CD4-positive, alpha-beta T cell treated with Interleukin-4 for 4 hours (primary cell): Measurements from ENCODE around the gene SPON2.

Experiments used
- DNase-seq: peaks from one replicate; pipeline ENCODE4 v3.0.0-alpha.2; 2020

Gene SPON2

GRCh38 chr4:1194010-1194900, 21.9 kb upstream of the SPON2 start:
- DNase-seq, result no peak

- DNase-seq, result no peak
These were observed 21.0 kb upstream of the SPON2 start for GRCh38 chr4:1193206-1194009.

DNA sequence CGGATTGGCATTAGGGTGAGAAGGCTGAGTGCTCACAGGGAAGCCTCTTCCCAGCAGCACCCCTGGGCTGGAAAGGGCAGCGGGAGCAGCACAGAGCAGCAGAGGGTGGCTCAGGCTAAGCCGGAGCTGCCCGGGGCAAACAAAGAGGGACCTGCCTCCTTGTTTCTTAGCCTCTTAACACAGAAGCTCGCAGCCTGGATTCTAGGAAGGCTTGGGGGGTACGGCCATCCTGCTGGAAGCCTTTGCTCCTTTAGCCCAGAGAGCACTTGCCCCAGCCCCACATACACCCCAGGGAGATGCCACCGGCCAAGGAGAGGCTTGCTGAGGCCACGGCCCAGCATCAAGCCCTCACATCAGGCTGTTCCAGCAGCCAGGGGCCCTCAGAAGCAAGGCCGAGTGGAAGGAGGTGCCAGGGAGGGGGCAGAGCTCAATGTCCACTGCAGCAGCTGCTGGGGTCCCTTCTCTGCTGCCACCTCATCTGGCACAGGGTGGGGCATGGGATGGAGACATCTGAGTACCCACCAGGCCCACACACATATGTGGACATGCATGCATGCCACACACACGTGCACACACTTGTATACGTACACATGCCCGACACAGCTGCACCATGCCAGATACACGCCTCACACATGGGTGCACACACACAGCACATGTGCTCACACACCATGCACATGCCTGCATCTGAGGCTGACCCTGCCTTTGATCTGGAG, 20.3 kb upstream of the SPON2 start:
- no peak for DNase-seq

- no peak for DNase-seq
These were observed 19.7 kb upstream of the SPON2 start for GRCh38 chr4:1192091-1192492.

DNA sequence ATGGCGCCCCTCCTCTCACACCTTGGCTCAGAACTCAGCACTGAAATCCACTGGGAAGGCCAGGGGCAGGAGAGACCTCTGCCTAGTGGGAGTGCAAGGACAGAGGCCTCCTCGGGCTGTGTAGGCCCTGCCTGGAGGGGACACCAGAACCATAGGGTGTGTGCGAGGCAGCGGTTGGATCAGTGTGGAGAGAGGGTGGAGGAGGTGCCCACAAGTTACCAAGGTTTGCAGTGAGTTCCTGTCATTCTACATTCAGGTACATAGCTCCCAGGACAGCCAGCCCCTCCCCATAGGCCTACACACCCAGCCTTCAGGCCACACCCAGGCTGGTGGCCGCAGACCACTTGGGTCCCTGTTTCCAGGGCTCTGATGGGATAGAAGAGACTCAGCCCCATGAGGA, 19.2 kb upstream of the SPON2 start:
- DNase-seq, result no peak

DNA sequence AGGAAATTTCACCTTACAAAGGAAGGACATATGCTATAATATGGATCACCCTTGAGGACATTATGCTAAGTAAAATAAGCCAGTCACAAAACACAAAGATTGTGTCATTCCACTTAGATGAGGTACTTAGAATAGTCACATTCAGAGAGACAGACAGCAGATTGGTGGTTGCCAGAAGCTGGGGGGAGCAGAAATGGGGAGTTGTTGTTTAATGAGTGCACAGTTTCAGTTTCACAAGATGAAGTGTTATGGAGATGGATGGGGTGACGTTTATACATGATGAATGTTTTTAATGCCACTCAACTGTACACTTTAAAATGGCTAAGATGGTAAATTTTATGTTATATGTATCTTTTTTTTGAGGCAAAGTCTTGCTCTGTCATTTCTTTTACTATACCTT, 14.8 kb upstream of the SPON2 start:
- DNase-seq, result peak; percentile 73

- DNase-seq, result peak; percentile 36
These were observed 11.8 kb upstream of the SPON2 start for GRCh38 chr4:1183985-1184773.

GRCh38 chr4:1182313-1182712, 9.9 kb upstream of the SPON2 start:
- no peak for DNase-seq

DNA sequence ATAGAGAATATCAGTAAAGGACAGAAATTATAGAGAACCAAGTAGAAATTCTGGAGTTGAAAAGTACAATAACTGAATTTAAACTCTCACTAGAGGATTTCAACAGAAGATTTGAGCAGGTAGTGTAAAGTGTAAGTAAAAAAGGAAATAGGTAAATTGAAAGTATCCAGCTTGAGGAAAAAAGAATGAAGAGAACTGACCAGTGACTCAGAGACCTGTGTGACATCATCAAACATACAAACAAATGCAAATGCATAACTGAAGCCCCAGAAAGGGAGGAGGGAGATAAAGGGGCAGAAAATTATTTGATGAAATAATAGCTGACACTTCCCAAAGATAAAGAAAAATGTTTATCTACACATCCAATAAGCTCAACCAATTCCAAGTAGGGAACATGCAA, 8.3 kb upstream of the SPON2 start:
- no peak for DNase-seq

DNA sequence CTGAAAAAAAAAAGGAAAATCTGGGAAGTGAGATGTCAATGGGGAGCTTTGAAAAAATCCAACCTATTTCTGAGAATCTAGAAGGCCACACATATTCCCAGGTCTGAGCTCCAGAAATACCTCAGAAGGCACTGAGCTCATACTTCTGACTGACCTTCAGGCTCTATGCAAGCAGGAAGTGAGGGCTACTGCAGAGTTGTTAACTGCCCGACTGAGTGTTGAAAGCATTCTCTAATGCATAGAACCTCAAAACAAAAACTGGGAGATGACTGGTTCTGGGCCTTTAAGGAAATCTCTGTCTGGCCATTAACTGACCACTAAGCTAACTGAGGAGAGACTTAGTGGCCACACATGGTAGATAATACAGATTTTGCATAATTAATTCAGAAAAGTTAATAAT, 7.6 kb upstream of the SPON2 start:
- DNase-seq, result no peak

DNA sequence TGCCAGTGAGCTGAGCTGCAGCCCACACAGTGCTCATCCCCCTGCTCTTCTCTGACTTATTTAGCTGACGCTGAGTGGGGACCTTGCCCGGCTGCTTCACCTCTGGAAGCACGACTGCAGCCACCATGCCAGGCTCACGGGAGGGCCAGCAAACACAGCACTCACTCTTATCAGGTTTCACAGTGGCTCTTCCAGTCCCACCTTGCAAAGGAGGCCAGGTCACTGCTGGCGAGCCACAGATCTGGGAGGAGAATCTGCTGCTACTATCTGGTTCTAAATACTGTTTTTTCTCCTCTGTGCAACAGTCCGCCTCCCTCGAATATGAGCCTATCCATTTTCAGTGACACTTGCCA, 6.7 kb upstream of the SPON2 start:
- DNase-seq, result no peak

- DNase-seq, result no peak
These were observed 6.1 kb upstream of the SPON2 start for GRCh38 chr4:1178300-1179088.

DNA sequence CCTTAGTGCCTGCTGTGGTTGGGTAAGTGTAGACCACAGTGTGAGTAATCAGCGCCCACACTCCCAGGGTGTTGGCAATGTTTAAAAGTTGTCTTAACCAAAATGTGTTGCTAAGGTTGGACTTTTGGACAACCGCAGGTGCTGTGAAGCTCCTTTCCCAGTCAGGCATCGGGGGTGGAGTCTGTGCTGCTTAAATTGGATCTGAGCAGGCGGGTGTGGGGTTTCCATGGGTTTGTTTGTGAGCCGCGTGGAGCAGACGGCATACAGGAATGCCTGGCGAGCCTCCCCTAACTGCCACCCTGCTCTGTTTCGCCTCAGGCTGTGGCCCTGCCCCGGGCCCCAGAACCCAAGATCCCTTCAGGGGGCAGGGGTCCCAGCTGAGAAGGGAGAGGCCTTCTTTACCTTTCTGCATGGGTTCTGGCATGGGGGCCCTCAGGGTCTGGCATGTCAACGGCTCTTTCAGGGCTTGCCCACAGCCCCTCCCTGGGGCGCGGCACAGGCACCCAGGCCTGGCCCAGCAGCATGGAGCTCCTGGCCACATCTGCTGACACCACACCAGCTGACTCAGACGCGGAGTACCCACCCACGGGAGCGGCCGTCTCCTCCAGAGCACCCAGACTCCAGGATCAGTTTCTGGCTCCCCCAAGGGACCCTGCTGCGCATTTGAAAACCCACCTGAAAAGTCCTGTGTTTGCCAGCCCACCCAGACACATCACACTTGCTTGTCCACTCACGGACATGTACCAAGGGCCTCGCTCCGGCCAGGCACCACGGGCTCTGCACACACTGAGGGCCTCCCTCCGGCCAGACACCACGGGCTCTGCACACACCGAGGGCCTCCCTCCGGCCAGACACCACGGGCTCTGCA, 5.1 kb upstream of the SPON2 start:
- peak; percentile 76 for DNase-seq

- no peak for DNase-seq
These were observed 4.3 kb upstream of the SPON2 start for GRCh38 chr4:1176398-1177273.

DNA sequence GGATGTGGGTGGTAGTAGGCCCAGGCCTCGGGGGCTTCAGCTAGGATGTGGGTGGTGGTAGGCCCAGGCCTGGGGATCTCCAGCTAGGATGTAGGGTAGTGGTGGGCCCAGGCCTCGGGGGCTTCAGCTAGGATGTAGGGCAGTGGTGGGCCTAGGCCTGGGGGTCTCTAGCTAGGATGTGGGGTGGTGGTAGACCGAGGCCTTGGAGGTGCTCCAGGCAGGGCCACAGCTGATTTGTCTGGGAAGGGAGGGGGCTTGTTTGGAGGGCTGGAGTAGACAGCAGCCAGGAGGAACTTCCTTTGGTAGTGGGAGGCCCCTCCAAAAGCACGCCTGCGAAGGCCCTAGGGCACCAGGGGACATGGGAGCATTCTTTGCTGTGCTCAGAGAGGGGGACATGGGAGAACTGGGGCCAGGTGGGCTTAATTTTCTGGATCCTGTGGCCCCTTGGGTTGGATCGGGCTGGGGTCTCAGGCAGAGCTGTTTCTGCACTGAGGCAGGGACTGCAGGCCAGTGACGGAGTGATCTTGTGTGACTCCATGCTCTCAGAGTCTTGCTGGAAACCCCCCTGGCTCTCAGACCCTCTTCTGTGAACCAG, 3.3 kb upstream of the SPON2 start:
- DNase-seq, result no peak

DNA sequence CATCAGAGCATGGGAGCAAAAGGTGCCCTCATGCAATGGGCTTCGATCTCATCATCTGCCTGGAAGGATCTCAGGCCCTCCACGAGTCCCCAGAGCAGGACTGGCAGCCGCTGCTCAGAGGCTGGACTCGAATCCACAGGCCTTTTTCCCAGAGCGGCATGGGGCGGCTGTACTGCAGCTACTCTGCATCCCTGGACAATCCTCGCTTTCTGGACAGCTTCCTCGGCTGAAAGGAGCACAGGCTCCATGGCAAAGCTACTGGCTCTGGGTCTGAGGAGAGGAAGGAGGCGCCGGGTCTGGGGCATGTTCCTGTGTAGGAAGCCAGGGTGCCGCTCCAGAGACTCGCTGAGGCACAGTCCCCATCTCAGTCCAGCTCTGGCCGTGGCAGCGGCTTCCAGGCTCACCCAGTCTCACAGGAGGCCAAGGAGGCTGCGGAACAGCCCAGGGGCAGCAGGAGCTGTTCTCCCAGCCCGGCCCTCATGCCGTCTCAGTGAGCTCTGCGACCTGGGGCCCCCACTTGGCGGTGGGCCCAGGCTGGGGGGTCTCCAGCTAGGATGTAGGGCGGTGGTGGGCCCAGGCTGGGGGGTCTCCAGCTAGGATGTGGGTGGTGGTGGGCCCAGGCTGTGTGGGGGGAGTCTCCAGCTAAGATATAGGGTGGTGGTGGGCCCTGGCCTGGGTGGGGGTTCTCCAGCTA, 2.7 kb upstream of the SPON2 start:
- no peak for DNase-seq

DNA sequence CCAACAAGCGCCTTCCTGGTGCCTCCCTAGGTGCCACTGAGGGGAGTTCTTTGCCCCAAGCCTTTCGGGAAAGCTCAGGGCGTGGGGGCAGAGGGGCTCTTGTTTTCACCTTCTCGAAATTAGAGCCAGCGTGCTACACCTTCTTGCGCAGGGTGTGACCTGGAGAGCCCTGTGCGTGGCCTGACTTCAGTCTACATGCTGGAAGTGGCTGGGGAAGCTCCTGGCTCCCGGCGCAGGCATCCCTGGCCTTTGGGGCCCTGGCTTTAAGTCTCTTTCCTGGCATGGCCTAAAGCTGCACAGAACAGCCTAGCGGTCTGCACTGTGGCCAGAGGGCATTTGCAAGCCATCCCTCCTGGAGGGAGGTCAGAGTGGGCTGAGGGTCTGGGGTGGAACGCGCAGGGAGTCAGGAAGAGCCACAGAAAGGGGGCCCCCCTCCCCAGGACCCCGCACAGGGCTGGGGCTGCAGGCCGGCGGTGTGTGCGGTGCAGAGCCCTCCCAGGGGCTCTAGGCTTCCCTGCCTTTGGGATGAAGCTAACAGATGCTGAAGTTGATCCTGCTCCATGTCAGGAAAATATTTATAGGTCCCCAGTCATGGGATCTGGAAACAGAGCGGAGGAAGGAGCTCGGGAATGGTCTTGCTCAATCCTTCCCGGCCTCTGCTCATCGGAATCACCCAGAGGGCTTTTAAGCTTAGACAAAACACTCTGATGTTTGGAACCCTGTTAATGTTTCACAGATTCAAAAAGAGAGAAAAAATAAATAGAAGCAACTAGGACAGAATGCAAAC, 781 bp upstream of the SPON2 start:
- no peak for DNase-seq
